ENCODE data around the gene STIM2. TPM values are rescaled to one million over a fixed set of nuclear protein-coding genes. Genes with fewer than 3 reads are reported as not detected.
A peak's percentile ranks its signal among the peaks of the same experiment; 100 is the strongest.
"Not testable (repeated sequence)": the region's sequence is repeated elsewhere in the genome, so short reads cannot be mapped to it uniquely, and the experiment has no call there.

STIM2 gene
- polyA plus RNA-seq, 4 donors: 30.7 to 42.2 (median 39.8) TPM

GRCh38 chr4:27022963-27023362 lies 162.3 kb downstream of the STIM2 start:
- no peak for DNase-seq (ENCODE audit: low read depth in 4 of 4, low spot score in 3 of 4)

- no peak for DNase-seq (ENCODE audit: low read depth in 4 of 4, low spot score in 3 of 4)
These were observed 162.7 kb downstream of the STIM2 start for GRCh38 chr4:27023366-27023765.

- no peak for DNase-seq (ENCODE audit: low read depth in 4 of 4, low spot score in 3 of 4)
These were observed 164.2 kb downstream of the STIM2 start for GRCh38 chr4:27024805-27025204.

GRCh38 chr4:27027428-27027827 lies 166.8 kb downstream of the STIM2 start:
- no peak for DNase-seq (ENCODE audit: low read depth in 4 of 4, low spot score in 3 of 4)

DNA sequence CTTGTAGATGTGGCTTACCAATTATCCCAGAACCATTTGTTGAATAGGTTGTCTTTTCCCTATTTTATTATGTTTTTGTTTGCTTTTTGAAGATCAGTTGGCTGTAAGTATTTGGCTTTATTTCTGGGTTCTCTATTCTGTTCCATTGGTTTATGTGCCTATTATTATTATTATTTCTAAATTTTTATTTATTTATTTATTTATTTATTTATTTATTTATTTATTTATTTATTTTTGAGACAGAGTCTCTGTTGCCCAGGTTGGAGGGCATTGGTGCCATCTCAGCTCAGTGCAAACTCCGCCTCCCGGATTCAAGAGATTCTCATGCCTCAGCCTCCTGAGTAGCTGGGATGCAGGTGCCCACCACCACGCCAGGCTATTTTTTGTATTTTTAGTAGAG lies 174.5 kb downstream of the STIM2 start:
- not testable (repeated sequence) for DNase-seq (ENCODE audit: low read depth in 4 of 4, low spot score in 3 of 4)

DNA sequence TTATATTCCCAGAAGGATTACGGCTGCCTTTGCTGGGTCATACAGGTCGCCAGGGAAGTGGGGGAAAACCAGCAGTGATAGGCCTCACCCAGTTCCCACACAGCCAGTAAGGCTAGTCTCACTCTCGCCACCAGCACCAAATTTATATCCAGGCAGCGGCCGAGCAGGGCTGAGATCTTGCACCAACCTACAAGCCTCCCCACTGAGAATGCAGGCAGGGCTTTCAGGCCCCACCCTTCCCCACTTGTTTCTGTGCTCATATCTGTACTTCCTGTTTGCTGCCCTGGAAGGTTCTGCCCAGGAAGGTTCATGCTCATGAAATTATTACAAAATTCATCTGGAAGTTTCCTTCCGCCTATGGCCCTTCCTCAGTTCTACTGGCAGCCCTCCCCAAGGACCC lies 179.7 kb downstream of the STIM2 start:
- DNase-seq (ENCODE audit: low read depth in 4 of 4, low spot score in 3 of 4): no peak

DNA sequence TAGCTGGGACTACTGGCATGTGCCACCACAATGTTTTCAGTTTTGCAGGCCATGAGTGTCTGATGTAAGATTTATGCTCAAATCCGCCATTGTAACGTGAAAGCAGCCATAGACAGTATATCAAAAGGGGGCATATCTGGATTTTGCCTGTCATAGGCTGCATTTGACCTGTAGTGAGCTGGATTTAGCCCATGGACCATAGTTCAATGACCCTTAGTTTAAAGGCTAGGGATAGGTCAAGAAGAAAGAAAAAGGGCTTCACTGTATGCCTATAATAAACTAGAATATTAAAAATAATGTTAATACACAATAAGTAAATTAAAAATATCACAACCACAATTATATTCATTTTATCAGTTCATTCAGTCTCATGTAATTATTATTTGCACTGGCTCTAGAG lies 181.8 kb downstream of the STIM2 start:
- no peak for DNase-seq (ENCODE audit: low read depth in 4 of 4, low spot score in 3 of 4)

DNA sequence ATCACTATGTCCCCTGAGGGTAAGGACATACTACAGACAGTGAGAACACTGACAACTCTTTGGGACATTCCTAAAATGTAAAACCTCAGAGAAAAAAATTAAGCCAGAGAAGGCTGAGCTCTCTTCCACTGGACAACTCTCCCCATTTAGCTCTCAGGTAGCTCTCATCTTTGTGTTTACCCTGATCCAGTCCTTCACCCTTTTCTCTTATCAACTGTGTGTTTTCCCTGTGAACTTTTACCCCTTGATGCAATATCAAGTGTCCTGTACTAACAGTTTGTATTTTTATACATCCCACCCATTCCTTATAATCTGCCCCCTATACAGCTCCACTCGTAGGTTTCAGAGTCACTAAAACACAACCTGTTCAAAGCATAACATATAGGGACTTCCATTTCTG lies 182.6 kb downstream of the STIM2 start:
- DNase-seq (ENCODE audit: low read depth in 4 of 4, low spot score in 3 of 4): no peak

GRCh38 chr4:27046851-27047250 lies 186.2 kb downstream of the STIM2 start:
- no peak for DNase-seq (ENCODE audit: low read depth in 4 of 4, low spot score in 3 of 4)

DNA sequence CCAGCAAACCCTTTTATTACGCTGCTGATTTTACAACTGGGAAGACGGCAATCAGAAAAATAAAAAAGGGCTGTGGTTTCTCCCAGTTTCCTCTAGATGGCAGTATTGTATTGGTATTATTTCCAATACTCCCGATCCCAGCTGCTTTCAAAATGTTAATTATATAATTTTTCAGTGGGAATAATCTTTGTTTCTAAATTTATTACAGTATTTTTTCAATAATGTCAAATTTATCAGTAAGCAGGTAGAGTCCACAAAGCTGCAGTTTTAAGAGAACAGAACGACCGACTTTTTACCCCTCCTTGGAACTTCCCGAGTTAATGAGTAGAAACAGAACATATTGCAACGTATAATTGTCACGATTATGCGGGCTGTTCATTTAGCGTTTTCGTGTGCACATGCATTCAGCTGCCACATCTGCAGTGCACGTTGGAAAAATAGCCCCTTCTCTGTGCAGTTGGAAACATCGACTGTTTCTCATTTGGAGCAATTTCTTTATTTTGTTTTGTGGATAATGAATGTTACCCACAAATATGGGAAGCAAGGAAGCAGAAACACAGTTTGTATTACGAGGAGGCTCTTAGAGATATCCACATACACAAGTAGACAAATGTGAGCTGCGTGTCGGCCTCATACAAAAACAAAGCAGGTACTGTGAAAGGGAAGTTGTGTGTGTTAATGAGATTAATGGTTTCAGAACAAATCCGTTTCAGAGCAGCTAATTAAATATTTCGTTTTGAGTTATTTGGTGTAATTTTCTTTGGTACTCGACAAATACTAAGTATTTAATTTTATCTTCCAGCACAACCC lies 188.0 kb downstream of the STIM2 start:
- DNase-seq (ENCODE audit: low read depth in 4 of 4, low spot score in 3 of 4): peak in 2 of 4 donors; percentile 3 to 6

GRCh38 chr4:27049239-27049829 lies 188.7 kb downstream of the STIM2 start:
- no peak for DNase-seq (ENCODE audit: low read depth in 4 of 4, low spot score in 3 of 4)

DNA sequence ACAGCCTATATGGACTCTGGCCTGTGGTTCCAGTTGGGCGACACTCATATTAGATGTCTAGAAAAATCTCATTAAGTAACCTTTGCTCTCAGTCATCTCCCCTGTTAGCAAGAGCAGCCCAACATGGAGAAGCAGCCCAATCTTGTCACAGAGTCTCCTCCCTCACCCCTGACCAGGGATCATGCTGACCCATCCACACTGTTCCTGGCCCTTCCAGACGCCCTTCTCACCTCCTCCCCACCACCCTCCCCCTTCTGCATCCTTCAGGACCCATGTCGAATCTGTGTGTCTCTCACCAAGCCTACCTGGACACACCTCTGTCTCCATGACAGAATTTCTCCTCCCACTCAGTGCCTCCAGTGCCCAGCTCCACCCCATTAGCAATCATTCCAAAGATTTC lies 190.1 kb downstream of the STIM2 start:
- DNase-seq (ENCODE audit: low read depth in 4 of 4, low spot score in 3 of 4): no peak

DNA sequence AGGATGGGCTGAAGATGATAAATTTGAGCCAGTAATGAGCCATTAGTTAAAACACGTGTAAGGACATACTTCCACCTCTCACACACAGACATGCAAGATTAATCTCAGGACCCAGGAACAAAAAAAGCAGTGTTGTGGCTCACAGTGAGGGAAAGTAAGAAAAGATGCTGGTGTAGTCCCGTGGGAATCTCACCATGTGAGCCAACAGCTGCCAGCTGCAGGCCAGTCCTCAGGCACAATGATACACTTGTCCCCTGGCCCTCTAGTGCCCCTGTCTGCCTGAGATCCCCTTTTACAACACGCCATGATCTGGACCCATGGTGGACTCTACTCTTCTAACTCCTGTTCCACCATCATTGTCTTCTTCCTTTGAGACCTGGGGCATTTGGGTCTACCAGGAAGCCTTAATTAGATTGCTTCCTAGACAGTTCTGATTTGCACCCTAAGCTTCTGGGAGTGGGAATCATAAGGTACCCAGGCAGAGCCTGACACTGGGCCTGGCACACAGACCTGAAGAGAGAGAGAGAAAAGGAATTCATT lies 194.7 kb downstream of the STIM2 start:
- DNase-seq (ENCODE audit: low read depth in 4 of 4, low spot score in 3 of 4): no peak

DNA sequence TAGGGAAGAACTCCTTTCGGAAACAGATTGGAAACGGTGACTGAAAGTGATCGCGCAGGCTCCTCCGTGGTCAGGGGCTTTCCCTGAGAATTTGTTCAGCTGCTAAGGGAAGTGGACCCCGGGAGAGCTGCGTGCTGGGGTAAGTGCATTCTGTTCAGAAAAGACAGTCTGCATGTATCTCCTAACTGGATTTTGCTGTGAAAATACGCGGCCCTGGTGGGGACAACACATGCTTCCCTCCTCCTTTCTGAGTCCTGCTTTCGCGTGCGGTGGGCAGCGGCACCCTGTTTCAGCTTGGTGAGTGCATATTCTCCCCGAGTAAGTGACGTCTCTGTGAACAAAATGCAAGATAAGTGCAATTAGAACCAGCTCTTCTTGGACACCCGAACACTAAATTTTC lies 195.6 kb downstream of the STIM2 start:
- DNase-seq (ENCODE audit: low read depth in 4 of 4, low spot score in 3 of 4): no peak

DNA sequence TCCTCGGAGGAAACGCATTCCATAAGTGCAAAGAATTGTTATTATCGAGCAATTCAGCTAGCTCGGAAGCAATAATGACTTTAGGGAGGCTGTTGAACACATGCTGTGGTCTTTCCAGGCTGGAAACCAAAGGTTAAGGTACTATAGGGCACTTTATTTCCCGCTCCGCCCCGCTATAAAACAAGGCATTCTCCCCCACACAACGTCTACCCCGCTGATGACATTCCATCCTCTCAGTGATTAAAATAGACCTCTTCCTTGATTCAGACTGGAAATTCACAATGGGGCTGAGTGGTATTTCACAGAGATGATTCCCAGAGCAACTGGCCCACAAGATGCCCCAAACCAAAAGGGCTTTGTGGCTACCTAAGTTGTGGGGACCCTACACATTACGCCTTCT lies 196.4 kb downstream of the STIM2 start:
- DNase-seq (ENCODE audit: low read depth in 4 of 4, low spot score in 3 of 4): no peak

DNA sequence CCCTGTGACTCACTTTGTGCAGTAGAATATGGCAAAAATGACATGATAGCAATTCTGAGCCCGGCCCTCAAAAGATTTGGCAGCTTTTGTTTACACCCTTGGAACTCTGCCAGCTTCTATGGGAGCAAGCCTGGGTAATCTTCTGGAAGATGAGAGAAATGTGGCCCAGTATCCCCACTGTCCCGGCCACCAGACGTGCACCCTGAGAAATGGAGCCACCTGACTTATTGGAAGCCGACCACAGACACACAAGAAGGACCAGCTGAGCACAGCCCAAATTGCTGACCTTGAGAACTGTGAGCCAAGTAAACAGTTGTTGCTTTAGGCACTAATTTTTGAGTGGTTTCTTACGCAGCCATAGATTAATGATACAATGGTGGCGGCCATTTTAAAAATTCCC lies 197.0 kb downstream of the STIM2 start:
- no peak for DNase-seq (ENCODE audit: low read depth in 4 of 4, low spot score in 3 of 4)

- no peak for DNase-seq (ENCODE audit: low read depth in 4 of 4, low spot score in 3 of 4)
These were observed 198.3 kb downstream of the STIM2 start for GRCh38 chr4:27058819-27059406.

GRCh38 chr4:27059446-27059845 lies 198.8 kb downstream of the STIM2 start:
- DNase-seq (ENCODE audit: low read depth in 4 of 4, low spot score in 3 of 4): no peak

- DNase-seq (ENCODE audit: low read depth in 4 of 4, low spot score in 3 of 4): no peak
These were observed 201.6 kb downstream of the STIM2 start for GRCh38 chr4:27062256-27062655.

GRCh38 chr4:27066591-27066990 lies 205.9 kb downstream of the STIM2 start:
- DNase-seq (ENCODE audit: low read depth in 4 of 4, low spot score in 3 of 4): no peak

DNA sequence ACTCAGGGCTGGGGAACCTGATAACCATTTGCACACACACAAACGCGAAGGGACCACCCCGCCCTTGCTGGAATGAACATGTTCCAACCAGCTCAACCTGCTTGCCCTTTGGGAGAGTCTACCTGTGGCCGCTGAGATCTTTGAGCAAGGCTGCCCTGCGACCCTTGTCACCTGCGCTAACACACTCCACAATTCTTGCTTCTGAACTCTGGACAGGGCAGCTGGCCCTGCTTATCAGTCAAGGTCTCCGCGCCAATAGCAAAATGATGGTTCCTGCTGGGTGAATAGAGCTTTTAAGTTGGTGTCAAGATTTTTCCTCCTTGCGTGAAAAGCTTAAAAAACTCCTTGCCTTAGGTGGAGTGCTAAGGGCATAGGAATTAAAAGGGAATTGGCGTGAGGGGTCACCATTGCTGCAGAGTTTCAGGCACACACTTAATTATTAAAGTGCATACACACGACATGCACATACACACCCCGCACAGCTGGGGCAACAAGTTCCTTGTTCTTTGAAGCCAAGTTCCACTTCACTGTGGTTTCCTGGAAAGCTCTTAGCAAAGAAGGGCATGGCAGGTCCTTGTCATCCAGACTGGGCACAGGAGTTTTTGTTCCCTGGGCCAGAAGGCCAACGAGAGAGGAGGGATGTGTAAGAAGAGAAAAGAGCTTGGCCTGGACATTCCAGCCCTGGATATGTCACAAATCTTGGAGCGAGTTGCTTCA lies 207.7 kb downstream of the STIM2 start:
- DNase-seq (ENCODE audit: low read depth in 4 of 4, low spot score in 3 of 4): no peak
